Naive thymus-derived CD8-positive, alpha-beta T cell (primary cell): ENCODE measurements around the gene EIF5A. TPM values are rescaled to one million over a fixed set of nuclear protein-coding genes. Genes with fewer than 3 reads are reported as not detected.

Experiments used
- ATAC-seq, 2 donors: fragments of 150-1000 bp; cut with Tn5 transposase in 1 of 2; sonication (Bioruptor Pico), chemical (Tn5 transposase) in 1 of 2; 1 replicate in 1 of 2; 2 replicates in 1 of 2; pipeline ENCODE4 v1.10.0; 2021; ENCODE audit warnings: mild to moderate bottlenecking in 2 of 2, moderate library complexity in 2 of 2
- POLR2A ChIA-PET: fragments of 350-600 bp; sonication (Branson Sonifier 250); formaldehyde crosslinking; loops from one replicate; lab custom pipeline; 2021; ENCODE audit warnings: antibody characterized with exemption; lab: Charles Lee
- DNase-seq, 10 donors: peaks; one replicate each; pipeline versions ENCODE4 v3.0.0 to v3.0.0-alpha.2; 2020 to 2022
- H3K27ac Mint-ChIP-seq, 10 donors: one replicate each; pipeline ENCODE4 v1.8.0; 2020 to 2022; ENCODE audit warnings: mild to moderate bottlenecking in 10 of 10, mixed read lengths in 10 of 10, moderate library complexity in 4 of 10, inconsistent platforms in 1 of 10
- H3K27me3 Mint-ChIP-seq, 5 donors: one replicate each; pipeline ENCODE4 v1.8.0; 2021 to 2022; ENCODE audit warnings: mixed read lengths in 5 of 5
- H3K36me3 Mint-ChIP-seq, 3 donors: one replicate each; pipeline ENCODE4 v1.8.0; 2020 to 2022; ENCODE audit warnings: mixed read lengths in 3 of 3, mild to moderate bottlenecking in 2 of 3, inconsistent platforms in 1 of 3
- H3K4me1 Mint-ChIP-seq, 4 donors: one replicate each; pipeline ENCODE4 v1.8.0; 2021 to 2022; ENCODE audit warnings: mixed read lengths in 4 of 4
- H3K4me3 Mint-ChIP-seq, 10 donors: one replicate each; pipeline ENCODE4 v1.8.0; 2020 to 2022; ENCODE audit warnings: mild to moderate bottlenecking in 10 of 10, mixed read lengths in 10 of 10, moderate library complexity in 6 of 10, inconsistent platforms in 1 of 10
- H3K9me3 Mint-ChIP-seq, 9 donors: one replicate each; pipeline ENCODE4 v1.8.0; 2020 to 2022; ENCODE audit warnings: mixed read lengths in 9 of 9, mild to moderate bottlenecking in 3 of 9, inconsistent platforms in 1 of 9, moderate library complexity in 1 of 9
- polyA plus RNA-seq, 3 donors: library from polyadenylated mRNA; unstranded; fragments of 300-500 nt; fragmentation: Illumina TruSeq; gene quantifications; one replicate each; pipeline ENCODE4 v1.2.3, GENCODE V29; 2021
- total RNA-seq, 8 experiments: library from RNA in 2 of 8; stranded (reverse) in 2 of 8; gene quantifications; one replicate each; pipeline ENCODE4 v1.2.3 and lab custom pipeline; 2021 to 2026

Gene EIF5A
- total and polyA plus RNA-seq, 5 experiments from 2014 or later: 209 to 690 (median 327) TPM

DNA sequence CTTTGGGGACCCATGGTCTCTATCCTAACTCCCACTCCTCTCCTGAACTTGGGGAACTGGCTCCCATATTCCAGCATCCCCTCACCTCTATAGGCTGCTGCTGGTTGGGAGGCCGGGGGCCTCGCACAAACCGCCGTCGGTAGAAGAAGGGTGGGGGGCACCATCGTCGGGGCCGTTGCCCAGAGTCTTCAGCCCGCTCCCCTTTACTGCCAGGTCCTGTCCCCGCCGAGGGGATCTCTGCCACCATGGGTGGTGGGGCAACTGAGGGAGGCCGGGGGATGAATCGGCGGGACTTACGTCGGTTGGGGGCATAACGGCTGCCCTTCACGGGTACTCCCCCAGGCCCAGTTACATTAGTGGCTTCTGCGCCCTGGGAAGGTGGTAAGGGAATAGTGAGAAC, 17.3 kb upstream of the EIF5A start:
- Mint-ChIP-seq H3K4me1 (peaks cover 5 to 13% (median 9%) of the 10 kb centered on the region in 4 donors), H3K4me3 (no peak overlapping the region), H3K27ac (no peak overlapping the region), H3K36me3 (no peaks in the 10 kb centered on the region), H3K27me3 (peaks cover 0 to 15% (median 1%) of the 10 kb centered on the region in 5 donors), H3K9me3 (no peaks in the 10 kb centered on the region)
- POLR2A ChIA-PET: no interaction called here
- no peak for DNase-seq
- ATAC-seq: no peak

DNA sequence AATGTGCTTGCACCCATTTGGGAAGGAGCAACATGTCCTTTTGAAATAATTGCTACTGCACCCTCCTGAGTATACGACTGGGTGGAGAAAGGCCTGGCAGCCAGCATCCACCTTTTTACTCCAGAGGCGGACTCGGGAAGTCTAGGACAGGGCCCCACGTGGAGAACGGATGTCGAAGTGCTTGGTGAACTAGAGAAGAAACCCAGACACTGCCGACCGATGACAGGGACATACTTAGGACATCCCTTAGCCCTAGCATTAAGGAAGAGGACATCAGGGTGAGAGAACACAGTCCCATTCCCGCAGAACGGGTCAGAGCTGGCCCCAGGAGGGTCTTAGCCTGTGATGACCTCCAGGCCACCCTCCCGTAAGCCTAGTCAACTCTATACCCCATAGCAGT, 16.7 kb upstream of the EIF5A start:
- H3K4me3 Mint-ChIP-seq: no peak overlapping the region
- no peaks in the 10 kb centered on the region for H3K9me3 Mint-ChIP-seq
- POLR2A ChIA-PET: no interaction called here
- H3K27me3 Mint-ChIP-seq: peaks cover 0 to 17% (median 3%) of the 10 kb centered on the region in 5 donors
- no peak overlapping the region for H3K27ac Mint-ChIP-seq
- no peaks in the 10 kb centered on the region for H3K36me3 Mint-ChIP-seq
- H3K4me1 Mint-ChIP-seq: peaks cover 9 to 16% (median 12%) of the 10 kb centered on the region in 4 donors
- no peak for DNase-seq
- ATAC-seq: no peak

DNA sequence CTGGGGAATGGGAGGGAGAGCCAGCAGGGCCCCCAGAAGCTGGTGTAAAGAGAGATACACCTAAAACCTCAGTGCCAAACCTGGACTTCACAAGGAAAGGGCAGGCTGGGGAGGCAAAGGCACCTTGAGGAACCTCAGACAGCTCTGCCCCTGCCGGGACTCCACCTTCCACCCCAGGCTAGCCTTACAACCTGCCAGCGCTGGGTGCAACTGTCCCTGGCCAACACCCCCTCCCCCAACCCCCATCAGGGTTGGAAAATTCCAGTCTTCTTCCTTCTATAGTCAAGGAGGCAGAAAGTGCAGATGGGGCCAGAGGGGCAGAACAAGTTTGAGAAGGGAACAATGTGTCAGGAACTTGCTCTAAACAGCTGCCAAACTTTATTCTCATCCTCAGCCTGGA, 15.2 kb upstream of the EIF5A start:
- POLR2A ChIA-PET: interaction anchor here (1.2 to 1.3 kb wide), 2 partner anchors 16 to 64 kb away, joined by 3 read pairs; no protein-coding TSS in a partner anchor
- ATAC-seq (no peak), DNase-seq (no peak)
- H3K36me3 Mint-ChIP-seq: no peaks in the 10 kb centered on the region
- peaks cover 10 to 24% (median 20%) of the 10 kb centered on the region in 4 donors for H3K4me1 Mint-ChIP-seq
- no peaks in the 10 kb centered on the region for H3K9me3 Mint-ChIP-seq
- H3K4me3 Mint-ChIP-seq: no peak overlapping the region
- peaks cover 0 to 18% (median 4%) of the 10 kb centered on the region in 5 donors for H3K27me3 Mint-ChIP-seq
- H3K27ac Mint-ChIP-seq: peak overlapping the region in 1 of 10 donors; percentile 56

DNA sequence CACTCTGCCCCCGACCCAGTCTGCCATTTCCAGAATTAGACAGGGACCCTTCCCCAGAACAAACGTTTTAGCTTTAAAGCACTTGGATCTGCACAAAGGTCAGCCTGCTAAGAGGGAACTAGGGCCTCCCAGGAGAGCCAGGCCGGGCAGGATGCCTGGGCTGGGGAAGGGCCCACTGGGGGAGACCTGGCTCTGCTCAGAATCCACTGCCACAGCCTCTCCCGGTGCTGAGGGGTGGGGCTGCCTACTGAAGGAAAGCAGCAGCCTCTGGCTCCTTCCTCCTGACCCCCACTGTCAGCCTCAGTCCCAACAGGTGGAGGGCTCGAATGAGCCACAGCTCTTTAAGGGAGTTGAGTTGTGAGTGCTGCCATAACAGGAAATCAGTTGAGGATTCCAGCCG, 14.7 kb upstream of the EIF5A start:
- Mint-ChIP-seq H3K4me1 (peaks cover 10 to 24% (median 20%) of the 10 kb centered on the region in 4 donors), H3K4me3 (peak overlapping the region in 6 of 10 donors; percentile 6 to 67 (median 40)), H3K27ac (peak overlapping the region in 1 of 10 donors; percentile 44), H3K27me3 (peaks cover 0 to 18% (median 4%) of the 10 kb centered on the region in 5 donors), H3K36me3 (no peaks in the 10 kb centered on the region), H3K9me3 (no peaks in the 10 kb centered on the region)
- no peak for ATAC-seq
- DNase-seq: no peak
- POLR2A ChIA-PET: interaction anchor here (0.5 to 1.3 kb wide), 5 partner anchors 15 to 108 kb away, joined by 3 to 6 read pairs (median 3); partner anchors contain the start of genes GABARAP and PHF23

DNA sequence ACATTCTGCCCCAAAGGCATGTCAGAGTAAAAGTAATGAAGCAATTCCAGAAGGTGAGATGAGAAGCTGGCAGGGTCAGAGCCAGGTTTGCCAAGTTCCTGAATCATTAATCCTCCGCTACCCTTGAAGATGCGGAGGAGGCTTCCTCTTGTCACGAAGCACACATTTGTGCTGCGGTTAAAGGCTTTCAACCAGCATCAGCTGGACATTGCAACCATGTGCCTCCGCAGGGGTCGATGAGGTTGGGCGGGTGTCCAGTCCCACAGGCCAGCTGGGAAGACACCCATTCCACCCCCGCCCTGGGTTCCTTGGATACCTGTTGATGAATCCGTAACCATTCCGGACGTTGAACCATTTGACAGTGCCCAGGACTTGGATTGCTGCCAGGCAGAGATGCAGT, 14.3 kb upstream of the EIF5A start:
- H3K27me3 Mint-ChIP-seq: peaks cover 0 to 16% (median 4%) of the 10 kb centered on the region in 5 donors
- POLR2A ChIA-PET: interaction anchor here (0.5 to 1.3 kb wide), 6 partner anchors 9 to 107 kb away, joined by 3 to 6 read pairs (median 4); partner anchors contain the start of genes GABARAP and PHF23
- peaks cover 10 to 24% (median 20%) of the 10 kb centered on the region in 4 donors for H3K4me1 Mint-ChIP-seq
- peak overlapping the region in 3 of 10 donors; percentile 51 to 56 (median 54) for H3K27ac Mint-ChIP-seq
- ATAC-seq: no peak
- no peaks in the 10 kb centered on the region for H3K36me3 Mint-ChIP-seq
- peak overlapping the region in 9 of 10 donors; percentile 12 to 72 (median 68) for H3K4me3 Mint-ChIP-seq
- peak in 1 of 10 donors; percentile 47 for DNase-seq
- H3K9me3 Mint-ChIP-seq: no peaks in the 10 kb centered on the region

DNA sequence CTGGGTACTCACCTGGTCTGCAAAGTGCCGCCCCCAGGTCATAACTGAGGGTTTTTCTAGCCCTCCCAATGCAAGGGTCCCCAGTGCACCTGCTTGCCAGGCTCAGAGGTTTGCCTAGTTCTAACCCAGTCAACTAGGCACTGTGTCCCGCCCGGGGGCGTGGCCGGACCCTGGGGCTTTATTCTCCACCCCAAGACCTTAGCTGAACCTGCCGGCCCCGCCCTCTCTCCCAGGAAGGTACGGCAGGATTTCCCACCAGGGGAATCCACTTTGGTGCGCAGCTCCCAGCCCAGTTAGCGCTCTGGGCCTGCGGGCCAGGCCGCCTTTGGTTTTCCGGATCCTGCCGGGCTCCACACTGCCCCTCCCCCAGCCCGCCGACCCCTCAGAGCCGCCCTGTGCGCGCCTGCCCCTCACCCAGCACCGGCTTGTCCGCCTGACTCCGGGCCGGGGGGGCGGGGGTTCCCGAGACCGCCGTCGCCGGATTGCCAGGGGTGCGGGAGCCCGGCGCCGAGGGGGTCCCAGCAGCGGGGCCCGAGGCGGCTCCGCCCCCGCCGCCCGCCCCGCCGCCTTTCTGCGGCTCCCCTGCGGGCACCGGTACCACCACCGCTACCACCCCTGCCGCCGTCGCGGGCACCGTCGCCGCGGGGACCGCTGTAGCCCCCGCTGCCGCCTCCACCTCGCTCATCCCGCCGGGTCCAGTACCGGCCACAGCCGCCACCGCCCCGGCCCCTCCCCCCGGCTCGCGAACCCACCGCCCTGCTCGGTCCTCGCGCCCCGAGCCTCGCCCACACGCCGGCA, 13.4 kb upstream of the EIF5A start:
- Mint-ChIP-seq H3K4me3 (peak overlapping the region; percentile 56 to 86 (median 68)), H3K9me3 (no peaks in the 10 kb centered on the region), H3K27ac (peak overlapping the region in 4 of 10 donors; percentile 2 to 63 (median 52)), H3K36me3 (no peaks in the 10 kb centered on the region), H3K4me1 (peaks cover 10 to 24% (median 20%) of the 10 kb centered on the region in 4 donors), H3K27me3 (peaks cover 0 to 16% (median 4%) of the 10 kb centered on the region in 5 donors)
- ATAC-seq (peak; percentile 16 to 41), DNase-seq (peak in 4 of 10 donors; percentile 21 to 70 (median 34))
- POLR2A ChIA-PET: interaction anchor here (0.9 to 1.3 kb wide), 4 partner anchors 9 to 55 kb away, joined by 4 to 6 read pairs (median 6); partner anchors contain the start of genes GABARAP and PHF23

DNA sequence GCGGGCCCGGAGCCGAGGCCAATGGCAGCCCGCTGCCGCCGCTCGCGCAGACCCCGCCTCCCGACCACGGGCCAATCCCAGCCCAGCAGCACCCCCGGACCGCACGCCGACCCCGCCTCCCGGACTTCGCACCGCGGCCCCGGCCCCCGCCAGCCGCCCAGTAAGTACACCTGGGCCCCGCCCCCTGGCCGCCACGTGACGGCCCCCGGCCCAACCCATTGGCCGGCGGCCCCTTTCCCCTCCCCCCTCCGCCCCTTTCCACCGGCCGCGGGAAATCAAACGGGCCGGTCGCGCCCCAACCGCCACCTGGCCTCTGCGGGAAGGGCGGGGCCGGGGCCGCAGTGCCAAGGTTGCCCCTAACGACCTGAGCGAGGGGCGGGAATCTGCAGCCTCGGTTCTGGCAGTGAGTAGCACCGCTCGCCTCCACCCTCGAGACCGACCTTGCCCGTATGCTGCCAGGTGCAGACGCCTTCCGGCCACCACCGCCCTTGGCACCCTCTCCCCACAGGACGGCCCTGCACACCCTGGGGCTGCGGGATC, 12.7 kb upstream of the EIF5A start, which contains the start of gene YBX2:
YBX2 (minus strand) TSS at position 26 of the 540 bp plus-strand sequence. CDS start 139 bp downstream, outside the sequence.
- ATAC-seq (peak; percentile 76), DNase-seq (peak; percentile 59 to 84 (median 62))
- Mint-ChIP-seq H3K27me3 (peaks cover 0 to 17% (median 4%) of the 10 kb centered on the region in 5 donors), H3K9me3 (no peaks in the 10 kb centered on the region), H3K36me3 (no peaks in the 10 kb centered on the region), H3K4me1 (peaks cover 10 to 24% (median 20%) of the 10 kb centered on the region in 4 donors), H3K4me3 (peak within 1 kb of the TSS; percentile 75 to 96 (median 86)), H3K27ac (peak within 1 kb of the TSS in 6 of 10 donors; percentile 51 to 87 (median 63))
- POLR2A ChIA-PET: no interaction called here

DNA sequence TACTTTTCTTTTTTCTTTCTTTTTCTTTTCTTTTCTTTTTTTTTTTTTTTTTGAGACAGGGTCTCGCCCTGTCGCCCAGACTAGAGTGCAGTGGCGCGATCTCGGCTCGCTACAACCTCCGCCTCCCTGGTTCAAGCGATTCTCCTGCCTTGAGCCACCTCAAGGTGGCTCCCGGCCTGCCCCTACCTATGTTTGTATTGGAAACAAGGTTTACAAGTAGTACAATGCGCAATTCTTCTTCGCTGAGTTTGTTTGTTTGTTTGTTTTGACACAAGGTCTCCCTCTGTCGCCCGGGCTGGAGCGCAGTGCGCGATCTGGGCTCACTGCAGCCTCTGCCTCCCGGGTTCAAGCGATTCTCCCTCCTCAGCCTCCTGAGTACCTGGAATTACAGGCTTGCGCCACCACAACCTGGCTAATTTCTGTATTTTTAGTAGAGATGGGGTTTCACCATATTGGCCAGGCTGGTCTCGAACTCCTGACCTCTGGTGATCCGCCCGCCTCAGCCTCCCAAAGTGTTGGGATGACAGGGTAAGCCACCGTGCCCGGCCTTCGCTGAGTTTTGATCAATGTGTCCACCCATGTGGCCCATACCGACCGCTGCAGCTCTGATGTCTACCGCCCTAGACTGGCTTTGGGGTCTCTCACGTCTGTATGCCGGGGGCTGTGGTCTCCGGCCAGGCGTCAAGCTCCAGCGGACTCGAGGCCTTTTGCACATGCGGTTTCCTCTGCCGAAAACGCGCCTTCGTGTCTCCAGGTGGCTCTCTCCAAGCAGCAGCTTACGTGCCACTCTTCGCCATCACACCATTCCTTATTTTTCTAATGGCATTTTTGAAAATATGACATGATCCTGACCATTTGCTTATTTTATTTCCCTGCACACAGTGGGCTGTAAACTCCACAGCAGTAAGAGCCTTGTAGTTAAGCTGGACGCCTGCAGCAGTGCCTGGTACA, 11.9 kb upstream of the EIF5A start:
- peak overlapping the region in 4 of 10 donors; percentile 54 to 87 (median 68) for H3K27ac Mint-ChIP-seq
- DNase-seq: no peak
- H3K27me3 Mint-ChIP-seq: peaks cover 0 to 19% (median 7%) of the 10 kb centered on the region in 5 donors
- POLR2A ChIA-PET: interaction anchor here (0.6 to 2.0 kb wide), 14 partner anchors 8 to 250 kb away, joined by 3 to 12 read pairs (median 6); partner anchors contain the start of genes ACAP1, NEURL4 and SLC2A4
- no peaks in the 10 kb centered on the region for H3K36me3 Mint-ChIP-seq
- H3K4me1 Mint-ChIP-seq: peaks cover 10 to 24% (median 20%) of the 10 kb centered on the region in 4 donors
- peak; percentile 10 to 24 for ATAC-seq
- peak overlapping the region; percentile 75 to 96 (median 86) for H3K4me3 Mint-ChIP-seq
- H3K9me3 Mint-ChIP-seq: no peaks in the 10 kb centered on the region

DNA sequence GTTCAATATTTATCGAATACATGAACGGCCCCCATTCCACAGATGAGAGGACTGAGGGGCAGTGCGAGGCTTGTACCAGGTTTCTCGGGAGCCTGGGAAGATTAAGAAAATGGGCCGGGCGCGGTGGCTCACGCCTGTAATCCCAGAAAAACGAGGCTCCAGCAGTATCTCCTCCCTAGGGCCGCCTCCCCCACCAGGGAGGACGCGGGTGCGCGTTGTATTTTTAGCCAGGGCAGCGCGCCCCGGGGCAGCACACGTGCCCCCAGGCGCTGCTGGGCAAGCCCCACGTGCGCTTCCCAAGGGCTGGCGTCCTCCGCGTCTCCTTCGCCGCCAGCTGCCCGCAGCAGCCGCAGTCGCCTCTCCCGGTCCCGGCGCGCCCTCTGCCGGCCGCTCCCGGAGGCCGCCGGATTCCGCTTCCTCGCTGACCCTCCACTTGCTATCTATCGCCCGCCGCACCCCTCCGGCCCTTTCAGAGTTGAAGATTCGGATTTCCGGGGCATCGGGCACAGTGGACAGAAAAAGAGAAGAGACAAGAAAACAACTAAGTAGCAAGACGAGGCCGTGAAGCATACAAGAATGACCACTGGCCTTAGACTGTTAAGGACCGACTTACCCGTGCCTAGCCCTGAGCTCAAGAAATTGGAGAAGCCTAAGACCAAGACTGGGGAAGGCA, 11.1 kb upstream of the EIF5A start:
- peaks cover 10 to 24% (median 20%) of the 10 kb centered on the region in 4 donors for H3K4me1 Mint-ChIP-seq
- H3K27ac Mint-ChIP-seq: peak overlapping the region in 2 of 10 donors; percentile 46 to 67
- ATAC-seq (peak; percentile 11 to 21), DNase-seq (peak; percentile 30 to 74 (median 58))
- H3K27me3 Mint-ChIP-seq: peaks cover 0 to 19% (median 7%) of the 10 kb centered on the region in 5 donors
- H3K9me3 Mint-ChIP-seq: no peaks in the 10 kb centered on the region
- no peaks in the 10 kb centered on the region for H3K36me3 Mint-ChIP-seq
- POLR2A ChIA-PET: interaction anchor here (0.6 to 2.0 kb wide), 17 partner anchors 9 to 250 kb away, joined by 3 to 12 read pairs (median 6); partner anchors contain the start of genes ACAP1, NEURL4 and SLC2A4
- H3K4me3 Mint-ChIP-seq: peak overlapping the region; percentile 16 to 96 (median 83)

DNA sequence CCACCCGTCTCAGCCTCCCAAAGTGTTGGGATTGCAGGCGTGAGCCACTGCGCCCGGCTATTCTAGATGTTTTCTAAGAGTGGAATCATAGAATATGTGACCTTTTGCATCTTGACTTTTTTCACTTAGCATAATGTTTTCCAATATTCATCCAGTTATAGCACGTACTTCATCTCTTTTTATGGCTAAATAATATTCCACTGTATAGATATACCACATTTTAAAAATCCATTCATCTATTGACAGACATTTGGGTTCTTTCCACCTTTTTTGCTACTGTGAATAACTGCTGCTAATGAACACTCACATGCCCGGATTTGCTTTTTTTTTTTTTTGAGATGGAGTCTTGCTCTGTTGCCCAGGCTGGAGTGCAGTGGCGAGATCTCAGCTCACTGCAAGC, 3.2 kb upstream of the EIF5A start:
- Mint-ChIP-seq H3K36me3 (peaks cover 2 to 8% (median 6%) of the 10 kb centered on the region in 3 donors), H3K9me3 (no peaks in the 10 kb centered on the region), H3K27me3 (peaks cover 0 to 4% (median 3%) of the 10 kb centered on the region in 5 donors), H3K27ac (peak overlapping the region in 2 of 10 donors; percentile 13 to 57), H3K4me1 (peaks cover 5 to 14% (median 9%) of the 10 kb centered on the region in 4 donors), H3K4me3 (peak overlapping the region in 1 of 10 donors; percentile 28)
- DNase-seq: no peak
- POLR2A ChIA-PET: no interaction called here
- no peak for ATAC-seq
